Esophagus (tissue), 2 donors: Measurements from ENCODE around the gene C1orf21. TPM values are rescaled to one million over a fixed set of nuclear protein-coding genes. Genes with fewer than 3 reads are reported as not detected.

ENCODE experiments used
- H3K27ac ChIP-seq, 2 donors: one replicate each; pipeline ENCODE4 v1.5.1; 2013; ENCODE audit warnings: low read depth in 2 of 2, mild to moderate bottlenecking in 2 of 2, inconsistent platforms in 1 of 2, low read length in 1 of 2, moderate library complexity in 1 of 2
- H3K27me3 ChIP-seq, 2 donors: one replicate each; pipeline ENCODE4 v1.6.1; 2013; ENCODE audit warnings: low read length in 2 of 2, control low read depth in 1 of 2, mild to moderate bottlenecking in 1 of 2; ENCODE audit not compliant: insufficient read depth in 2 of 2, control insufficient read depth in 1 of 2
- H3K36me3 ChIP-seq, 2 donors: one replicate each; pipeline ENCODE4 v1.6.1; 2013; ENCODE audit warnings: low read length in 1 of 2; ENCODE audit not compliant: control insufficient read depth in 2 of 2, insufficient read depth in 2 of 2
- H3K4me1 ChIP-seq, 2 donors: one replicate each; pipeline ENCODE4 v1.6.1; 2013; ENCODE audit warnings: low read length in 1 of 2; ENCODE audit not compliant: control insufficient read depth in 2 of 2, insufficient read depth in 2 of 2
- H3K4me3 ChIP-seq, 2 donors: one replicate each; pipeline ENCODE4 v1.5.1; 2013; ENCODE audit warnings: low read length in 2 of 2, mild to moderate bottlenecking in 2 of 2, low read depth in 1 of 2, moderate library complexity in 1 of 2
- H3K9me3 ChIP-seq, 2 donors: one replicate each; pipeline ENCODE4 v1.6.1; 2013; ENCODE audit warnings: mild to moderate bottlenecking in 2 of 2, low read depth in 1 of 2, low read length in 1 of 2, moderate library complexity in 1 of 2; ENCODE audit not compliant: control insufficient read depth in 2 of 2, insufficient read depth in 1 of 2
- WGBS, 2 donors: extraction: QIAGEN DNeasy Blood & Tissue Kit; methylation state at CpG; one replicate each; pipeline ENCODE4 v1.1.7; 2013; 5-methylcytosine and 5-hydroxymethylcytosine counted together
- polyA plus RNA-seq, 2 donors: library from polyadenylated mRNA; stranded (reverse); fragments of 200-250 nt; gene quantifications; one replicate each; pipeline ENCODE4 v1.2.3, GENCODE V29; 2013
- donor health status: healthy with polysubstance abuse.
- donor health status: Bipolar disorder and iron deficiency.

The C1orf21 gene
- polyA plus RNA-seq, 2 donors, result 26.8 to 29.7 TPM

GRCh38 chr1:184531296-184531695, 144.5 kb downstream of the C1orf21 start:
- H3K4me1 ChIP-seq, result peaks cover 0 to 3% of the 10 kb centered on the region in 2 donors
- no peaks in the 10 kb centered on the region for H3K27me3 ChIP-seq
- no peaks in the 10 kb centered on the region for H3K36me3 ChIP-seq
- H3K4me3 ChIP-seq, result no peak overlapping the region
- no peak overlapping the region for H3K27ac ChIP-seq
- 80 to 84% methylated on average over 1 of the region's 1 CpG for WGBS, 2 donors
- no peaks in the 10 kb centered on the region for H3K9me3 ChIP-seq

- Histone ChIP-seq H3K27ac (no peak overlapping the region), H3K9me3 (no peaks in the 10 kb centered on the region), H3K4me1 (peaks cover 0 to 3% of the 10 kb centered on the region in 2 donors), H3K36me3 (no peaks in the 10 kb centered on the region), H3K4me3 (no peak overlapping the region), H3K27me3 (no peaks in the 10 kb centered on the region)
- whole genome bisulfite sequencing, 2 donors, result 74 to 79% methylated on average over 2 of the region's 2 CpGs
These were observed 145.4 kb downstream of the C1orf21 start for GRCh38 chr1:184532199-184532598.

DNA sequence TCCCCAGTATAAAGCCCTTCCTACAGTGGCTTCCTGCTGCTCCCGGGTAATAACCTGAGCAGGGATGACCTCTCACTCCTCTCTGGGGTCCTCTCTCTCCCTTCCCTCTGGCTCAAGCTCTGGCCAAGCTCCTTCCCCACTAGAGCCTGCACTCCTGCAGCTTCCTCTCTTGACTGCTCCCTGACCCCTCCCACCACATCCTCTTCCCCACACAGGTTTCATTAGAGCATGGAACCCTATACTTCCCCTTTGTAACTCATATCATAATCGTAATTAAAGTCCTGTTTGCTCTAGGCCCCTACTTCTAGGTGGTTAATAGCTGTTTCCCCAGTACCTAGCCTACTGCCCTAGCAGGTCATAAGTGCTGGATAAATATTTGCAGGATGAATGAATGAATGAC, 146.2 kb downstream of the C1orf21 start:
- H3K4me3 ChIP-seq, result no peak overlapping the region
- H3K4me1 ChIP-seq, result peaks cover 0 to 3% of the 10 kb centered on the region in 2 donors
- WGBS, 2 donors, result 69 to 87% methylated on average over 2 of the region's 2 CpGs

GRCh38 chr1:184533915-184534314, 147.1 kb downstream of the C1orf21 start:
- peak overlapping the region in 1 of 2 donors; percentile 49 for H3K27ac ChIP-seq
- H3K27me3 ChIP-seq, result no peaks in the 10 kb centered on the region
- no peaks in the 10 kb centered on the region for H3K9me3 ChIP-seq
- peaks cover 0 to 3% of the 10 kb centered on the region in 2 donors for H3K4me1 ChIP-seq
- 73 to 78% methylated on average over 4 of the region's 4 CpGs for WGBS, 2 donors
- no peak overlapping the region for H3K4me3 ChIP-seq
- no peaks in the 10 kb centered on the region for H3K36me3 ChIP-seq

More for the DNA sequence above, 146.2 kb downstream of the C1orf21 start:
- H3K36me3 ChIP-seq, result no peaks in the 10 kb centered on the region
- no peaks in the 10 kb centered on the region for H3K27me3 ChIP-seq
- H3K9me3 ChIP-seq, result no peaks in the 10 kb centered on the region
- peak overlapping the region in 1 of 2 donors; percentile 30 for H3K27ac ChIP-seq

GRCh38 chr1:184534690-184535089, 147.9 kb downstream of the C1orf21 start:
- H3K9me3 ChIP-seq, result no peaks in the 10 kb centered on the region
- no peaks in the 10 kb centered on the region for H3K27me3 ChIP-seq
- peaks cover 0 to 3% of the 10 kb centered on the region in 2 donors for H3K4me1 ChIP-seq
- WGBS, 2 donors, result 84 to 87% methylated on average over 7 of the region's 7 CpGs
- peak overlapping the region; percentile 11 to 70 for H3K27ac ChIP-seq
- H3K36me3 ChIP-seq, result no peaks in the 10 kb centered on the region
- no peak overlapping the region for H3K4me3 ChIP-seq

DNA sequence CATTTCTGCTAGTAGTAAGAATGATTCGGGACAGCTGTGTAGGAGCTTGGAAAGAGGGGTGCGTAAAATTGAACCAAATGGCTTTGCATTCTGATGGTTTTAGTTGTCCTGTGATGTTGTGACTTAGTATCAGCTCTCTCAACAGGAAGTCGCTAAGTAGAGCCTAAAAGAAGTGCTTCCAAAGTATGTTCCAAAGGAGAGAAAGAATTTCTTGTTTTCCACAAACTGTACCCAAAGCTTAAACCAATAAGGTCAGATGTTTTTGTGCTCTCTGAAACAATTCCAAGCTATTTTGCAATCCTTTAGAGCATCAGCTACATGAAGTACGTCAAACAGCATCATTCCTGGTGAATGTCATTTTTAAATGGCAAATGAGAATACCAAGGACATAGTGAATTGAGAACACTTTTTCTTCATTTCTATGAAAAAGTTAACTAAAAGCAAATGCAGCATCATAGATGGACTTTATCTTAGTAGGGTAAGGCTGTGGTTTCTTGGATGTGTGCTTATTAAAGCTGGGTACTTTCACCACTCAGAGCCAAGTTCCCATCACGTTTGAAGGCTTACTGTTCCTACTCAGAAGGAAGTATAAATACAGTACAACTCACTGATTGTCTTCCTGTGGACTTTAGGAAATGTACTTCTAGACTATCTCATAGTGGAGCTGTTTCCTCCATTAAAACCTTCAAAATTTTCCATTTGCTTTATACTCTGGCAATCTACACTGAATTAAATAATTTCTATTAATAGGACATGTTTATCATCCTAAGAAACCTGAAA, 148.6 kb downstream of the C1orf21 start:
- H3K4me1 ChIP-seq, result peaks cover 0 to 3% of the 10 kb centered on the region in 2 donors
- WGBS, 2 donors, result 65 to 69% methylated on average over 5 of the region's 5 CpGs
- H3K27me3 ChIP-seq, result no peaks in the 10 kb centered on the region

GRCh38 chr1:184536246-184536985, 149.6 kb downstream of the C1orf21 start:
- Histone ChIP-seq H3K4me1 (peaks cover 0 to 3% of the 10 kb centered on the region in 2 donors), H3K9me3 (no peaks in the 10 kb centered on the region), H3K4me3 (no peak overlapping the region), H3K27ac (peak overlapping the region; percentile 7 to 54), H3K27me3 (no peaks in the 10 kb centered on the region), H3K36me3 (no peaks in the 10 kb centered on the region)
- whole genome bisulfite sequencing, 2 donors, result 88 to 93% methylated on average over 8 of the region's 8 CpGs

More for the DNA sequence above, 148.6 kb downstream of the C1orf21 start:
- H3K9me3 ChIP-seq, result no peaks in the 10 kb centered on the region
- H3K27ac ChIP-seq, result peak overlapping the region; percentile 11 to 70
- H3K36me3 ChIP-seq, result no peaks in the 10 kb centered on the region
- H3K4me3 ChIP-seq, result no peak overlapping the region

- WGBS, 2 donors, result 84 to 90% methylated on average over 2 of the region's 2 CpGs
- no peaks in the 10 kb centered on the region for H3K36me3 ChIP-seq
These were observed 152.8 kb downstream of the C1orf21 start for GRCh38 chr1:184539580-184539979.

DNA sequence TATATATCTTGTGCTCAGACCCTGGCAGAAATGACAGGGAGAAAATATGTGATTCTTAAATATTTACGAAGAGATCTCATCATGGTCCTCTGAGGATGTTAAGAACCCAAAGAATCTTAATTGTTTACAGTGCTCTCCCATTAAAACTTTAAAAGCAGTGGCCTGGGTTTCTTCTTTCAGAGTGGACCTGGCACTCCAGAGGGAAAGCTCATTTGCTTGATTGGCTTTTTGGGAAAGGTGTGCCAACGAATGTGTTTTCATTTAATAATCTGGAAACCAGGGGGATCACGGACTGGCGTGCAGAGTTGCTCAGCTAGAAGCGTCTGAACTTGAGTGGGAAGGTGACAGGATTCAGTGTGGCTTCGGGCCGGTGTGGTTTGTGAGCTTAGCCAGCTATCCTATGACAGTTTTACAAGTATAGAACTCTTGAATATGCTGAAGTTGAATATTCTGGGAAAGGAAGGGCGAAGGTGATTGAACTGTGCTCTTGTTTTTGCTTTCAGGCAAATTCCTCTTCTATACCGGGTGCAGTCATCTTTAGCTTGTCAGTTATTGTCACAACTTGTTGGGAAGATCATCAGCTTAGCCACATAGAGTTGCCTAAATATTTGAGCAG, 154.8 kb downstream of the C1orf21 start:
- WGBS, 2 donors, result 45 to 66% methylated on average over 9 of the region's 9 CpGs
- no peaks in the 10 kb centered on the region for H3K9me3 ChIP-seq
- H3K4me3 ChIP-seq, result no peak overlapping the region
- no peaks in the 10 kb centered on the region for H3K4me1 ChIP-seq
- no peaks in the 10 kb centered on the region for H3K27me3 ChIP-seq
- peak overlapping the region; percentile 44 to 85 for H3K27ac ChIP-seq
- H3K36me3 ChIP-seq, result no peaks in the 10 kb centered on the region

More at GRCh38 chr1:184539580-184539979, 152.8 kb downstream of the C1orf21 start:
- Histone ChIP-seq H3K27ac (no peak overlapping the region), H3K27me3 (no peaks in the 10 kb centered on the region), H3K4me1 (peaks cover 0 to 3% of the 10 kb centered on the region in 2 donors), H3K4me3 (no peak overlapping the region), H3K9me3 (no peaks in the 10 kb centered on the region)
